Neural cell (in vitro differentiated cells): ENCODE measurements around the gene CHADL.

Experiments
- EP300 ChIP-seq: fragments of 450-650 bp; conservative IDR thresholded peaks from 2 replicates; pipeline ENCODE4 v1.6.1; 2014; ENCODE audit warnings: antibody characterized with exemption, mild to moderate bottlenecking, moderate library complexity; ENCODE audit not compliant: poor library complexity, severe bottlenecking
- EZH2 ChIP-seq: fragments of 200-600, 300-800 bp; shearing (Covaris generic), sonication (generic); IDR thresholded peaks from 2 replicates; pipeline ENCODE4 v1.6.1; 2014; ENCODE audit warnings: antibody characterized with exemption, low read length, borderline replicate concordance, mild to moderate bottlenecking; ENCODE audit not compliant: insufficient read depth, poor library complexity, severe bottlenecking
- POLR2AphosphoS5 ChIP-seq: IDR thresholded peaks from 2 replicates; pipeline ENCODE4 v1.6.1; 2012
- TAF1 ChIP-seq: IDR thresholded peaks from 2 replicates; pipeline ENCODE4 v1.6.1; 2012; ENCODE audit warnings: low read depth
- TF ChIP-seq, protein P1 (sequence below): fragments of 450-650 bp; IDR thresholded peaks from 2 replicates; pipeline ENCODE4 v1.5.1; 2014; ENCODE audit warnings: antibody characterized with exemption, mild to moderate bottlenecking, moderate library complexity; ENCODE audit not compliant: poor library complexity, severe bottlenecking

DNA sequence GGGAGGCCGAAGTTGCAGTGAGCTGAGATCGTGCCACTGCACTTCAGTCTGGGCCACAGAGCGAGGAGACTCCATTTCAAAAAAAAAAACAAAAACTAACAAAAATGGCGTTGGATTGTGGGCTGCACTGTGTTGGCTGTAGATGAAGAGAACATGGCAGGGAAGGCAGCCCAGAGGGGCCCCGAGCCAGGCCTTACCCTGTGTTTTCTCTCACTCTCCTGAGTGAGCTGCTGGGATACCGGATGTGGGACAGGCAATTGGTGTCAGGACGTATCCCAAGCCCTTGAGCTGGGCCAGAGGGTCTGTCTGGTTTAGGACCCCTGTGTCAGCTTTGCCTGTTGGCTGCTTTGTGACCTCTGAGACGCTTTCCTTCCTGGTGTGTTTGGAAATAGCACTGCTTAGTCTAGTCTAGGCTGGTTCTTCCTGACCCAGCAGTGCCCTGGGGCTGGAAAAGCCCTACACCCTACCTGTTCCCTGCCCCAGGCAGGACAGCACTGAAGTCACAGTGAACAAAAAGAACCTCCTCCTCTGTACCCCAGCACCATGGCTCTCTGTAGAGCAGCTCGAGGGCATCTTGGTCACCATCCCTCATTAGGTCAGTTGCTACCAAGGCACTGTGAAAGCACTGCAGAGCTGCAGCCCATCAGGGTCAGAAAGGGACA lies 17.8 kb downstream of the CHADL start:
- TF ChIP-seq, protein P1, sequence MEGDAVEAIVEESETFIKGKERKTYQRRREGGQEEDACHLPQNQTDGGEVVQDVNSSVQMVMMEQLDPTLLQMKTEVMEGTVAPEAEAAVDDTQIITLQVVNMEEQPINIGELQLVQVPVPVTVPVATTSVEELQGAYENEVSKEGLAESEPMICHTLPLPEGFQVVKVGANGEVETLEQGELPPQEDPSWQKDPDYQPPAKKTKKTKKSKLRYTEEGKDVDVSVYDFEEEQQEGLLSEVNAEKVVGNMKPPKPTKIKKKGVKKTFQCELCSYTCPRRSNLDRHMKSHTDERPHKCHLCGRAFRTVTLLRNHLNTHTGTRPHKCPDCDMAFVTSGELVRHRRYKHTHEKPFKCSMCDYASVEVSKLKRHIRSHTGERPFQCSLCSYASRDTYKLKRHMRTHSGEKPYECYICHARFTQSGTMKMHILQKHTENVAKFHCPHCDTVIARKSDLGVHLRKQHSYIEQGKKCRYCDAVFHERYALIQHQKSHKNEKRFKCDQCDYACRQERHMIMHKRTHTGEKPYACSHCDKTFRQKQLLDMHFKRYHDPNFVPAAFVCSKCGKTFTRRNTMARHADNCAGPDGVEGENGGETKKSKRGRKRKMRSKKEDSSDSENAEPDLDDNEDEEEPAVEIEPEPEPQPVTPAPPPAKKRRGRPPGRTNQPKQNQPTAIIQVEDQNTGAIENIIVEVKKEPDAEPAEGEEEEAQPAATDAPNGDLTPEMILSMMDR = no peak
- TF ChIP-seq EP300 (no peak), TAF1 (no peak), EZH2 (no peak), POLR2AphosphoS5 (no peak)
